C4-2B (cell line): ENCODE results near the gene DLGAP4.

Experiments
- CTCF ChIP-seq: fragments of 450-650 bp; conservative IDR thresholded peaks from 2 replicates; pipeline ENCODE4 v1.5.1; 2017; ENCODE audit warnings: mild to moderate bottlenecking
- ZFX ChIP-seq: fragments of 450-650 bp; IDR thresholded peaks from 2 replicates; pipeline ENCODE4 v1.6.1; 2017

- TF ChIP-seq CTCF: no peak
- TF ChIP-seq ZFX: no peak
Measured at GRCh38 chr20:36563374-36563773, 257.2 kb downstream of the DLGAP4 start.
